ENCODE data around the gene PRUNE2.

Gene PRUNE2

DNA sequence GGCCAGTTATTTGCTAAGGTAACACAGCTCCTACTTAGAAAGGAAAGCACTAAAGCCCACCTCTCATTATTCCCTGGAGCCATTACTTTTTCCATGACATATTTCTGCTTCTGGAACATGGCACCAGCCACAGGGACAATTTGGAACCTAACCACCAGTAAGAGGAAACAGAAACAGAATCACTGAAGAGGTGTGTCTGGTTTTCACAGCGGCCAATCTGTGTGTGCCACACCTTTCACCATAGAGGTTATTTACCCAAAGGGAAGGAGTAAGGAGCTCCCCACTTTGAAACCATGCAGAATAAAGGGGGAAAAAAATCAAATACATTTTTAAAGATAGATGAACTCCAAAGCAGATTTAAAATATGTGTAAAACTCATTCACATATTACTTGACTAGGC is 21.1 kb downstream of the PRUNE2 start:
- Histone ChIP-seq H3K27me3 (ENCODE audit: low read length) (no peaks in the 10 kb centered on the region), H3K9me3 (ENCODE audit: insufficient read depth, low read length) (no peaks in the 10 kb centered on the region), H3K27ac (ENCODE audit: low read depth, low read length) (no peak overlapping the region), H3K9ac (ENCODE audit: low read length) (no peak overlapping the region), H2AFZ (ENCODE audit: low read depth, low read length, severe bottlenecking) (no peak overlapping the region), H3K4me2 (ENCODE audit: low read depth, low read length, poor library complexity, severe bottlenecking) (no peak overlapping the region), H3K79me2 (ENCODE audit: insufficient read depth, low read length) (no peaks in the 10 kb centered on the region), H3K9me2 (replicated peaks; ENCODE audit: insufficient read depth, low read length) (no peaks in the 10 kb centered on the region), H3K36me3 (ENCODE audit: low read length) (no peaks in the 10 kb centered on the region), H3K4me3 (ENCODE audit: insufficient read depth, low read length, poor library complexity, severe bottlenecking) (no peak overlapping the region), H3F3A (ENCODE audit: insufficient read depth) (no peaks in the 10 kb centered on the region), H4K20me1 (ENCODE audit: low read depth, low read length) (no peaks in the 10 kb centered on the region)
- TF ChIP-seq EZH2phosphoT487 (conservative IDR thresholded peaks at IDR 0.05; ENCODE audit: low read length) = no peak
- TF ChIP-seq, protein P1, sequence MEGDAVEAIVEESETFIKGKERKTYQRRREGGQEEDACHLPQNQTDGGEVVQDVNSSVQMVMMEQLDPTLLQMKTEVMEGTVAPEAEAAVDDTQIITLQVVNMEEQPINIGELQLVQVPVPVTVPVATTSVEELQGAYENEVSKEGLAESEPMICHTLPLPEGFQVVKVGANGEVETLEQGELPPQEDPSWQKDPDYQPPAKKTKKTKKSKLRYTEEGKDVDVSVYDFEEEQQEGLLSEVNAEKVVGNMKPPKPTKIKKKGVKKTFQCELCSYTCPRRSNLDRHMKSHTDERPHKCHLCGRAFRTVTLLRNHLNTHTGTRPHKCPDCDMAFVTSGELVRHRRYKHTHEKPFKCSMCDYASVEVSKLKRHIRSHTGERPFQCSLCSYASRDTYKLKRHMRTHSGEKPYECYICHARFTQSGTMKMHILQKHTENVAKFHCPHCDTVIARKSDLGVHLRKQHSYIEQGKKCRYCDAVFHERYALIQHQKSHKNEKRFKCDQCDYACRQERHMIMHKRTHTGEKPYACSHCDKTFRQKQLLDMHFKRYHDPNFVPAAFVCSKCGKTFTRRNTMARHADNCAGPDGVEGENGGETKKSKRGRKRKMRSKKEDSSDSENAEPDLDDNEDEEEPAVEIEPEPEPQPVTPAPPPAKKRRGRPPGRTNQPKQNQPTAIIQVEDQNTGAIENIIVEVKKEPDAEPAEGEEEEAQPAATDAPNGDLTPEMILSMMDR (IDR thresholded peaks at IDR 0.05; ENCODE audit: insufficient read depth, low read length, poor library complexity, severe bottlenecking) = no peak

DNA sequence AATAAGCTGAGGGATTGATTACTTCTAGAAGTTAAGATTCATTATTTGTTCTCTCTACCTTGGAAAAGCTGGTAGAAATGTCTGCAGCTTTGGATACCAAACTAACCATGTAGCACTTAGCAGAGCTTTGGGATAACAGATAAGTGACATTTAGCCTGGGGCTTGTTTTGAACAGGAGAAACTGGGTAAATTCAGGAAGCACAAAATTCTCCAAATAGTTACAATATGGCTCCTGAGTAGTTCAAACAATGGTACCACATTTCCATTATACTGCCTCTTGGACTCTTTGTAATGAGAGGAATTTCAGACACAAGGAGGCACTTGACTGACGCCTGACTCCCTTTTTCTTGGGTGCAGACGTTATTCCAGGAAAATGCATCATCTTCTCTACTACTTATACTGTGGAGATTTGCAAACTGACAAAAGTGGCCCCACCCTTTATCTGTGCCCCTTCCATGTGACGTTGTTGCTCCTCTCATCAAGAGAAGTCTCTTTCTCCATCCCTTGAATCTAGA is 22.5 kb downstream of the PRUNE2 start:
- no peak for TF ChIP-seq EZH2phosphoT487 (conservative IDR thresholded peaks at IDR 0.05; ENCODE audit: low read length)
- TF ChIP-seq, protein P1 (IDR thresholded peaks at IDR 0.05; ENCODE audit: insufficient read depth, low read length, poor library complexity, severe bottlenecking) = no peak
- Histone ChIP-seq H4K20me1 (ENCODE audit: low read depth, low read length) (no peaks in the 10 kb centered on the region), H3K9me2 (replicated peaks; ENCODE audit: insufficient read depth, low read length) (no peaks in the 10 kb centered on the region), H3K9me3 (ENCODE audit: insufficient read depth, low read length) (no peaks in the 10 kb centered on the region), H3F3A (ENCODE audit: insufficient read depth) (no peaks in the 10 kb centered on the region), H3K4me2 (ENCODE audit: low read depth, low read length, poor library complexity, severe bottlenecking) (no peak overlapping the region), H2AFZ (ENCODE audit: low read depth, low read length, severe bottlenecking) (no peak overlapping the region), H3K27me3 (ENCODE audit: low read length) (no peaks in the 10 kb centered on the region), H3K36me3 (ENCODE audit: low read length) (no peaks in the 10 kb centered on the region), H3K79me2 (ENCODE audit: insufficient read depth, low read length) (no peaks in the 10 kb centered on the region), H3K9ac (ENCODE audit: low read length) (no peak overlapping the region), H3K4me3 (ENCODE audit: insufficient read depth, low read length, poor library complexity, severe bottlenecking) (no peak overlapping the region), H3K27ac (ENCODE audit: low read depth, low read length) (no peak overlapping the region)

DNA sequence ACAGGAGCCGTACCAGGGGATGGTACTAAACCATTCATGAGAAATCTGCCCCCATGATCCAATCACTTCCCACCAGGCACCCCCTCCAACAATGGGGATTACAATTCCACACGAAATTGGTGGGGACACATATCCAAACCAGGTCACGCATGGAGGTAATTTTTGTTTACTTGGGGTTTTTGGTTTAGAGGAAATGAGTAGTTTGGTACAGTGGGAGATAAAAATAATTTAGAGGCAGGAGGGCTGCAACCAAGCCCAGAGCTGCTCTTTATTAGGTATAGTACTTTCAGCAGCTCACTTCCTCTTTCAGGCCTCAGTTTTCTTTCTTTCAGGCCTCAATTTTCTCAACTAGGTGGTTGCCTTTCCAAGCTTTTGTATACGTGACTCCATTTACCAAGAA is 23.2 kb downstream of the PRUNE2 start:
- H3K79me2 ChIP-seq (ENCODE audit: insufficient read depth, low read length) = no peaks in the 10 kb centered on the region
- no peak overlapping the region for H3K4me3 ChIP-seq (ENCODE audit: insufficient read depth, low read length, poor library complexity, severe bottlenecking)
- no peaks in the 10 kb centered on the region for H3K27me3 ChIP-seq (ENCODE audit: low read length)
- H3K27ac ChIP-seq (ENCODE audit: low read depth, low read length) = no peak overlapping the region
- H3K9me2 ChIP-seq (replicated peaks; ENCODE audit: insufficient read depth, low read length) = no peaks in the 10 kb centered on the region
- H3K9me3 ChIP-seq (ENCODE audit: insufficient read depth, low read length) = no peaks in the 10 kb centered on the region
- no peak overlapping the region for H3K9ac ChIP-seq (ENCODE audit: low read length)
- TF ChIP-seq, protein P1 (IDR thresholded peaks at IDR 0.05; ENCODE audit: insufficient read depth, low read length, poor library complexity, severe bottlenecking) = no peak
- no peak for TF ChIP-seq EZH2phosphoT487 (conservative IDR thresholded peaks at IDR 0.05; ENCODE audit: low read length)
- H3K4me2 ChIP-seq (ENCODE audit: low read depth, low read length, poor library complexity, severe bottlenecking) = no peak overlapping the region
- H3K36me3 ChIP-seq (ENCODE audit: low read length) = no peaks in the 10 kb centered on the region
- no peak overlapping the region for H2AFZ ChIP-seq (ENCODE audit: low read depth, low read length, severe bottlenecking)
- no peaks in the 10 kb centered on the region for H3F3A ChIP-seq (ENCODE audit: insufficient read depth)
- H4K20me1 ChIP-seq (ENCODE audit: low read depth, low read length) = no peaks in the 10 kb centered on the region
